K562 (cell line): ENCODE results near the gene CBX1. TPM values are rescaled to one million over a fixed set of nuclear protein-coding genes. Genes with fewer than 3 reads are reported as not detected.

Source experiments
- ATAC-seq: fragments of 200-7000 bp; cut with Tn5 transposase; 3 replicates; pipeline ENCODE4 v1.9.1; 2020; ENCODE audit warnings: moderate library complexity
- BruUV-seq: library from RNA; stranded (reverse); fragments of 400-500 nt; replicated peaks from 2 replicates; lab custom pipeline; 2021; lab: Mats Ljungman, UMichigan
- CTCF ChIA-PET: fragments of 300-600 bp; formaldehyde crosslinking; extraction: SDS; loops from one replicate; lab custom pipeline; 2021; ENCODE audit warnings: low intra/inter-chr PET ratio; lab: Yijun Ruan, JAX
- POLR2A ChIA-PET: fragments of 300-600, 350-650 bp; sonication (Branson Sonifier 250); formaldehyde crosslinking; extraction: SDS; loops from one replicate; lab custom pipeline; 2021; ENCODE audit warnings: antibody characterized with exemption, inconsistent platforms; lab: Yijun Ruan, JAX
- DNase-seq, 4 experiments: peaks; one replicate each; pipeline versions ENCODE4 v3.0.0 to v3.0.0-alpha.2; 2011 to 2018; ENCODE audit warnings: low spot score in 3 of 4, mixed read lengths in 3 of 4; ENCODE audit errors: extremely low read depth in 1 of 4
- FAIRE-seq: peaks from 2 replicates; lab custom pipeline; 2011; peaks lifted over from hg19 to GRCh38; lab: Jason Lieb, UNC
- H2AFZ ChIP-seq: 2 replicates; pipeline ENCODE4 v1.6.0; 2011; ENCODE audit warnings: low read depth, low read length, control low read depth, inconsistent platforms
- H3K27ac ChIP-seq: fragments of 200-600 bp; 3 replicates; pipeline ENCODE4 v1.8.0; 2011; ENCODE audit warnings: low read depth, mild to moderate bottlenecking, control low read depth, inconsistent platforms, low read length, moderate library complexity, mixed read lengths; ENCODE audit errors: extremely low read depth
- H3K27me3 ChIP-seq, 2 experiments: fragments of 300-600 bp in 1 of 2; 2 replicates in 1 of 2; 3 replicates in 1 of 2; pipeline versions ENCODE4 v1.6.0 to v1.8.0; 2011; ENCODE audit warnings: inconsistent platforms in 2 of 2, low read length in 2 of 2, mild to moderate bottlenecking in 1 of 2, mixed read lengths in 1 of 2, moderate library complexity in 1 of 2; ENCODE audit not compliant: control insufficient read depth in 2 of 2, insufficient read depth in 2 of 2
- H3K36me3 ChIP-seq: fragments of 300-600 bp; 3 replicates; pipeline ENCODE4 v1.8.0; 2011; ENCODE audit warnings: mild to moderate bottlenecking, low read length, inconsistent platforms; ENCODE audit not compliant: control insufficient read depth, insufficient read depth
- H3K4me1 ChIP-seq, 2 experiments: fragments of 200-600 bp in 1 of 2; replicated peaks in 1 of 2; 2 replicates in 1 of 2; 3 replicates in 1 of 2; pipeline versions ENCODE4 v1.5.1 to v1.8.0; 2011; ENCODE audit warnings: inconsistent platforms in 2 of 2, low read length in 2 of 2, mild to moderate bottlenecking in 1 of 2, mixed read lengths in 1 of 2, moderate library complexity in 1 of 2; ENCODE audit not compliant: control insufficient read depth in 2 of 2, insufficient read depth in 2 of 2
- H3K4me2 ChIP-seq: 2 replicates; pipeline ENCODE4 v1.6.1; 2011; ENCODE audit warnings: low read length, control low read depth, inconsistent platforms, mixed read lengths; ENCODE audit not compliant: insufficient read depth
- H3K4me3 ChIP-seq: fragments of 200-600 bp; sonication (generic), shearing (Covaris generic); 2 replicates; pipeline ENCODE4 v1.5.1; 2016; ENCODE audit warnings: control low read depth, inconsistent platforms
- H3K79me2 ChIP-seq: fragments of 200-600 bp; 3 replicates; pipeline ENCODE4 v1.8.0; 2011; ENCODE audit warnings: low read length, inconsistent platforms; ENCODE audit not compliant: control insufficient read depth, insufficient read depth
- H3K9ac ChIP-seq, 2 experiments: 2 replicates each; pipeline versions ENCODE4 v1.6.0 to v1.6.1; 2011; ENCODE audit warnings: low read depth in 2 of 2, low read length in 2 of 2, control low read depth in 1 of 2, inconsistent platforms in 1 of 2, mild to moderate bottlenecking in 1 of 2, mixed read lengths in 1 of 2; ENCODE audit not compliant: insufficient read depth in 1 of 2
- H3K9me1 ChIP-seq: one replicate; pipeline ENCODE4 v1.6.0; 2011; ENCODE audit warnings: inconsistent platforms, mild to moderate bottlenecking, low read length, moderate library complexity; ENCODE audit not compliant: control insufficient read depth, insufficient read depth
- H3K9me3 ChIP-seq: replicated peaks from 2 replicates; pipeline ENCODE4 v1.5.1; 2011; ENCODE audit warnings: low read depth, low read length, inconsistent platforms; ENCODE audit not compliant: control insufficient read depth, insufficient read depth
- H4K20me1 ChIP-seq: replicated peaks from 2 replicates; pipeline ENCODE4 v1.6.1; 2011; ENCODE audit warnings: low read length, inconsistent platforms, mixed read lengths; ENCODE audit not compliant: control insufficient read depth, insufficient read depth
- ESRRA ChIP-seq: fragments of 450-650 bp; IDR thresholded peaks from 2 replicates; pipeline ENCODE4 v1.6.1; 2014; ENCODE audit warnings: low read depth, mild to moderate bottlenecking, moderate library complexity, borderline replicate concordance
- ETV6 ChIP-seq, 3 experiments: fragments of 150-350 bp in 1 of 3; sonication (generic) in 1 of 3; formaldehyde crosslinking in 1 of 3; IDR thresholded peaks; 2 replicates each; pipeline versions ENCODE4 v1.6.1 to v1.8.0; 2014 to 2022; ENCODE audit warnings: borderline replicate concordance in 2 of 3, low read depth in 2 of 3, antibody characterized with exemption in 1 of 3, low read length in 1 of 3, mild to moderate bottlenecking in 1 of 3, missing genetic modification reagents in 1 of 3
- HMGXB4 ChIP-seq: sonication (generic); formaldehyde crosslinking; IDR thresholded peaks from 2 replicates; pipeline ENCODE4 v1.8.1; 2023; ENCODE audit warnings: mild to moderate bottlenecking, missing genetic modification reagents
- MTA1 ChIP-seq: fragments of 450-650 bp; IDR thresholded peaks from 2 replicates; pipeline ENCODE4 v1.6.1; 2017; ENCODE audit warnings: borderline replicate concordance
- MXI1 ChIP-seq: IDR thresholded peaks from 2 replicates; pipeline ENCODE4 v1.6.1; 2011; ENCODE audit warnings: low read depth, mild to moderate bottlenecking, improper control_type of control experiment, low read length
- TAL1 ChIP-seq: fragments of 450-650 bp; IDR thresholded peaks from 2 replicates; pipeline ENCODE4 v1.6.1; 2016; ENCODE audit warnings: mild to moderate bottlenecking
- YBX1 ChIP-seq: fragments of 450-650 bp; IDR thresholded peaks from 2 replicates; pipeline ENCODE4 v1.7.1; 2016; ENCODE audit warnings: mild to moderate bottlenecking
- ZSCAN32 ChIP-seq: fragments of 450-650 bp; formaldehyde crosslinking; IDR thresholded peaks from 2 replicates; pipeline ENCODE4 v1.4.0; 2020; ENCODE audit warnings: mild to moderate bottlenecking, moderate library complexity
- WGBS: fragments of 100-300 bp; shearing (Covaris generic); methylation state at CpG from one replicate; pipeline ENCODE4 v1.1.6; 2016; ENCODE audit warnings: low coverage, mixed read lengths; ENCODE audit not compliant: insufficient coverage; ENCODE audit errors: missing lambda C conversion rate; 5-methylcytosine and 5-hydroxymethylcytosine counted together
- in situ Hi-C: fragments of 300-500 bp; cut with MboI; formaldehyde crosslinking; loops from 4 replicates; pipeline ENCODE4 v1.15.0; 2018; ENCODE audit warnings: inconsistent platforms, mixed read lengths
- intact Hi-C: fragments of 100-400 bp; cut with micrococcal nuclease; formaldehyde crosslinking; loops from 2 replicates; pipeline ENCODE4 v1.14.2; 2022
- polyA plus RNA-seq, 8 experiments: library from polyadenylated mRNA; depleted of rRNA in 4 of 8; stranded (reverse) in 5 of 8; unstranded in 3 of 8; fragments of >200 nt; fragmentation: Nextera tagmentation in 2 of 8; fragmentation: Illumina TruSeq in 1 of 8; extraction: Ambion mirVana in 2 of 8; extraction: Trizol in 1 of 8; gene quantifications; 2 replicates each; pipeline versions ENCODE4 v1.2.1 to v1.2.3, GENCODE V29; 2011 to 2014; ENCODE audit warnings: inconsistent platforms in 1 of 8, missing spikeins in 1 of 8
- total RNA-seq, 7 experiments: library from RNA; depleted of rRNA in 6 of 7; stranded (reverse); fragments of >200 nt in 6 of 7; fragmentation: Illumina TruSeq in 2 of 7; extraction: Trizol in 2 of 7; gene quantifications; 2 replicates each; pipeline versions ENCODE4 v1.2.1 to v1.2.3, GENCODE V29; 2011 to 2021; ENCODE audit warnings: low replicate concordance in 1 of 7
- TF ChIP-seq, protein P1 (sequence below): fragments of 450-650 bp; IDR thresholded peaks from 2 replicates; pipeline ENCODE4 v1.6.1; 2016; ENCODE audit warnings: low read depth

Gene CBX1
- total and polyA plus RNA-seq, 9 of the 15 experiments (the other 6 are each of a cell fraction or from before 2014, with no cell fraction given): 10.6 to 95.7 (median 52.7) TPM

DNA sequence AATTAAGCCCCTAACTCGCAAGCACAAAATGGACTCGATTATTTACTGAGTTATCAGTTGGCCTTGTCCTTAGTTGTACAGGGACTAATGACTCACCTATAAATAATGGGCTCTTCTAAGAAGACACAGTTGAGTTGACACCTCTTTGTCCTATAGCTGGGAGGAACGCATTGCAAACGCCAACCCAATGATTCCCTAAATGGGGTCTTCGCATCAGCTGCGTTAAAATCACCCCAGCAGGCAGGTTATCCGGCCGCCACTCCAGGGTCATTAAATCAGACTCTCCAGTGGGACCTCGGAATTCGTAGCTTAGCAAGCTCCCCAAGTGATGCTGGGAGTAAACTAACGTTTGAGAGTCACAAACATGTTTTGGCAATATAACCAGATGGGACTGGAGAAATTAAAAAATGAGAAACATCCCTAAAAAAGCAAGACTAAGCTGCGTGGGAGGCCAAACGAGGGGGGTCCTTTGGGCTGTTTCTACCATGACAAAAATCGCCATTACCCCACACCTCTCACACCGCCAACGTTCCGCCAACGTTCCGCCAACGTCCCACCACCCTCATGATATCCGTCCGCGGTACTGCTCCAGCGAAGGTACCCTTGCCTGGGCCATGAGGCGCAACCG lies 54.1 kb downstream of the CBX1 start:
- Histone ChIP-seq H3K9me1 (peaks cover under 1% of the 10 kb centered on the region), H4K20me1 (peaks cover 13% of the 10 kb centered on the region), H2AFZ (peak overlapping the region; percentile 89), H3K79me2 (peaks cover 62% of the 10 kb centered on the region), H3K4me2 (peak overlapping the region; percentile 96), H3K27me3 (no peaks in the 10 kb centered on the region), H3K4me1 (peaks cover 28 to 36% of the 10 kb centered on the region in 2 experiments), H3K36me3 (peaks cover 22% of the 10 kb centered on the region), H3K4me3 (peak overlapping the region; percentile 85), H3K9ac (peak overlapping the region; percentile 89 to 95), H3K9me3 (no peaks in the 10 kb centered on the region), H3K27ac (peak overlapping the region; percentile 97)
- CTCF ChIA-PET: interaction anchor here (0.6 to 1.1 kb wide), 2 partner anchors 22 to 76 kb away, joined by 3 read pairs; partner anchors contain the start of gene CDK5RAP3
- 0% methylated on average over 25 of the region's 26 CpGs for WGBS
- intact Hi-C loops (no loop called here), in situ Hi-C loops (no loop called here)
- POLR2A ChIA-PET: interaction anchor here (0.7 to 9.0 kb wide), 12 partner anchors 10 to 100 kb away, joined by 3 to 74 read pairs (median 8); partner anchors contain the start of gene CDK5RAP3
- no peak for ATAC-seq
- peak; percentile 63 for FAIRE-seq
- DNase-seq: peak in 1 of 4 experiments; percentile 44
- TSS peak; percentile 85 for BruUV-seq
- TF ChIP-seq ESRRA (no peak), ZSCAN32 (CRISPR knock-in tag) (no peak), MTA1 (no peak), MXI1 (no peak), YBX1 (no peak), HMGXB4 (CRISPR knock-in tag) (0 out of 2 replicates have a peak, but pooled peaks have one; percentile 69), TAL1 (no peak), ETV6 (IDR thresholded peaks at IDR 0.05; ENCODE audit: borderline replicate concordance in 1 of 2, low read depth in 2 of 2, low read length in 1 of 2) (no peak), ETV6 (CRISPR knock-in tag; IDR thresholded peaks at IDR 0.05; ENCODE audit: borderline replicate concordance) (peak; percentile 9; the same call in 1 of the 2 replicates)
- TF ChIP-seq, protein P1, sequence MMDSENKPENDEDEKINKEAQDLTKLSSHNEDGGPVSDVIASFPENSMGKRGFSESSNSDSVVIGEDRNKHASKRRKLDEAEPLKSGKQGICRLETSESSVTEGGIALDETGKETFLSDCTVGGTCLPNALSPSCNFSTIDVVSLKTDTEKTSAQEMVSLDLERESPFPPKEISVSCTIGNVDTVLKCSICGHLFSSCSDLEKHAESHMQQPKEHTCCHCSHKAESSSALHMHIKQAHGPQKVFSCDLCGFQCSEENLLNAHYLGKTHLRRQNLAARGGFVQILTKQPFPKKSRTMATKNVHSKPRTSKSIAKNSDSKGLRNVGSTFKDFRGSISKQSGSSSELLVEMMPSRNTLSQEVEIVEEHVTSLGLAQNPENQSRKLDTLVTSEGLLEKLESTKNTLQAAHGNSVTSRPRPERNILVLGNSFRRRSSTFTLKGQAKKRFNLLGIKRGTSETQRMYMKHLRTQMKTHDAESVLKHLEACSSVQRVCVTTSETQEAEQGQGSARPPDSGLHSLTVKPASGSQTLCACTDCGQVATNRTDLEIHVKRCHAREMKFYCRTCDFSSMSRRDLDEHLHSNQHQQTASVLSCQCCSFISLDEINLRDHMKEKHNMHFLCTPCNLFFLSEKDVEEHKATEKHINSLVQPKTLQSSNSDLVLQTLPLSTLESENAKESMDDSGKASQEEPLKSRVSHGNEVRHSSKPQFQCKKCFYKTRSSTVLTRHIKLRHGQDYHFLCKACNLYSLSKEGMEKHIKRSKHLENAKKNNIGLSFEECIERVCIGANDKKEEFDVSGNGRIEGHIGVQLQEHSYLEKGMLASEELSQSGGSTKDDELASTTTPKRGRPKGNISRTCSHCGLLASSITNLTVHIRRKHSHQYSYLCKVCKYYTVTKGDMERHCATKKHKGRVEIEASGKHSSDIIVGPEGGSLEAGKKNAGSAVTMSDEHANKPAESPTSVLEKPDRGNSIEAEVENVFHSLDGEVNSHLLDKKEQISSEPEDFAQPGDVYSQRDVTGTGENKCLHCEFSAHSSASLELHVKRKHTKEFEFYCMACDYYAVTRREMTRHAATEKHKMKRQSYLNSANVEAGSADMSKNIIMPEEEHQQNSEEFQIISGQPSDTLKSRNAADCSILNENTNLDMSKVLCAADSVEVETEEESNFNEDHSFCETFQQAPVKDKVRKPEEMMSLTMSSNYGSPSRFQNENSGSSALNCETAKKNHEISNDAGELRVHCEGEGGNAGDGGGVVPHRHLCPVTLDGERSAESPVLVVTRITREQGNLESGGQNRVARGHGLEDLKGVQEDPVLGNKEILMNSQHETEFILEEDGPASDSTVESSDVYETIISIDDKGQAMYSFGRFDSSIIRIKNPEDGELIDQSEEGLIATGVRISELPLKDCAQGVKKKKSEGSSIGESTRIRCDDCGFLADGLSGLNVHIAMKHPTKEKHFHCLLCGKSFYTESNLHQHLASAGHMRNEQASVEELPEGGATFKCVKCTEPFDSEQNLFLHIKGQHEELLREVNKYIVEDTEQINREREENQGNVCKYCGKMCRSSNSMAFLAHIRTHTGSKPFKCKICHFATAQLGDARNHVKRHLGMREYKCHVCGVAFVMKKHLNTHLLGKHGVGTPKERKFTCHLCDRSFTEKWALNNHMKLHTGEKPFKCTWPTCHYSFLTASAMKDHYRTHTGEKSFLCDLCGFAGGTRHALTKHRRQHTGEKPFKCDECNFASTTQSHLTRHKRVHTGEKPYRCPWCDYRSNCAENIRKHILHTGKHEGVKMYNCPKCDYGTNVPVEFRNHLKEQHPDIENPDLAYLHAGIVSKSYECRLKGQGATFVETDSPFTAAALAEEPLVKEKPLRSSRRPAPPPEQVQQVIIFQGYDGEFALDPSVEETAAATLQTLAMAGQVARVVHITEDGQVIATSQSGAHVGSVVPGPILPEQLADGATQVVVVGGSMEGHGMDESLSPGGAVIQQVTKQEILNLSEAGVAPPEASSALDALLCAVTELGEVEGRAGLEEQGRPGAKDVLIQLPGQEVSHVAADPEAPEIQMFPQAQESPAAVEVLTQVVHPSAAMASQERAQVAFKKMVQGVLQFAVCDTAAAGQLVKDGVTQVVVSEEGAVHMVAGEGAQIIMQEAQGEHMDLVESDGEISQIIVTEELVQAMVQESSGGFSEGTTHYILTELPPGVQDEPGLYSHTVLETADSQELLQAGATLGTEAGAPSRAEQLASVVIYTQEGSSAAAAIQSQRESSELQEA: no peak
